GM23338 (cell line): Measurements from ENCODE around the gene TCF7L1. TPM values are rescaled to one million over a fixed set of nuclear protein-coding genes. Genes with fewer than 3 reads are reported as not detected.

Experiments used
- ATAC-seq: fragments of 200-7000 bp; cut with Tn5 transposase; 3 replicates; pipeline ENCODE4 v1.9.1; 2020
- DNase-seq: peaks from one replicate; pipeline ENCODE4 v3.0.0-alpha.2; 2015; ENCODE audit warnings: low spot score
- H2AFZ ChIP-seq: fragments of 200-600 bp; sonication (generic); 2 replicates; pipeline ENCODE4 v1.8.0; 2016; ENCODE audit warnings: antibody characterized with exemption, mild to moderate bottlenecking, moderate library complexity
- H3F3A ChIP-seq: fragments of 200-600 bp; sonication (generic); replicated peaks from 2 replicates; pipeline ENCODE4 v1.8.0; 2017; ENCODE audit warnings: antibody characterized with exemption, mixed run types, low read depth
- H3K27ac ChIP-seq: fragments of 200-600 bp; sonication (generic); 2 replicates; pipeline ENCODE4 v1.6.1; 2016; ENCODE audit warnings: low read depth
- H3K27me3 ChIP-seq: fragments of 200-600 bp; sonication (generic); 2 replicates; pipeline ENCODE4 v1.8.0; 2016; ENCODE audit warnings: mild to moderate bottlenecking, mixed run types, moderate library complexity; ENCODE audit not compliant: insufficient read depth
- H3K36me3 ChIP-seq: fragments of 200-600 bp; sonication (generic); 2 replicates; pipeline ENCODE4 v1.8.0; 2016; ENCODE audit warnings: mild to moderate bottlenecking; ENCODE audit not compliant: insufficient read depth
- H3K4me1 ChIP-seq: fragments of 200-600 bp; sonication (generic); 2 replicates; pipeline ENCODE4 v1.8.0; 2016; ENCODE audit warnings: mild to moderate bottlenecking, moderate library complexity; ENCODE audit not compliant: insufficient read depth
- H3K4me2 ChIP-seq: fragments of 200-600 bp; sonication (generic); 2 replicates; pipeline ENCODE4 v1.7.1; 2017; ENCODE audit warnings: mixed run types
- H3K4me3 ChIP-seq: fragments of 200-600 bp; sonication (generic); 2 replicates; pipeline ENCODE4 v1.6.1; 2016; ENCODE audit warnings: mixed run types
- H3K79me2 ChIP-seq: fragments of 200-600 bp; sonication (generic); replicated peaks from 2 replicates; pipeline ENCODE4 v1.8.0; 2017; ENCODE audit warnings: mild to moderate bottlenecking; ENCODE audit not compliant: insufficient read depth
- H3K9me2 ChIP-seq: fragments of 200-600 bp; sonication (generic); 2 replicates; pipeline ENCODE4 v1.8.0; 2017; ENCODE audit not compliant: insufficient read depth
- H4K20me1 ChIP-seq: fragments of 200-600 bp; sonication (generic); replicated peaks from 2 replicates; pipeline ENCODE4 v1.8.0; 2017; ENCODE audit warnings: mild to moderate bottlenecking; ENCODE audit not compliant: insufficient read depth
- H3K27ac Mint-ChIP-seq: 2 replicates; pipeline ENCODE4 v1.8.0; 2020; ENCODE audit warnings: inconsistent platforms, mild to moderate bottlenecking, moderate library complexity, mixed read lengths
- H3K27me3 Mint-ChIP-seq: 3 replicates; pipeline ENCODE4 v1.8.0; 2022; ENCODE audit warnings: low read depth, mild to moderate bottlenecking, moderate library complexity, mixed read lengths, inconsistent platforms; ENCODE audit not compliant: insufficient read depth, poor library complexity
- H3K36me3 Mint-ChIP-seq: 3 replicates; pipeline ENCODE4 v1.8.0; 2021; ENCODE audit warnings: low read depth, mild to moderate bottlenecking, inconsistent platforms, moderate library complexity, mixed read lengths
- H3K4me1 Mint-ChIP-seq: 3 replicates; pipeline ENCODE4 v1.8.0; 2020; ENCODE audit warnings: mild to moderate bottlenecking, inconsistent platforms, mixed read lengths
- H3K4me3 Mint-ChIP-seq: 3 replicates; pipeline ENCODE4 v1.8.0; 2021; ENCODE audit warnings: moderate library complexity, mild to moderate bottlenecking, inconsistent platforms, mixed read lengths
- H3K9me3 Mint-ChIP-seq: 3 replicates; pipeline ENCODE4 v1.8.0; 2020; ENCODE audit warnings: moderate library complexity, mild to moderate bottlenecking, inconsistent platforms, mixed read lengths
- EZH2 ChIP-seq: fragments of 200-600 bp; sonication (generic); IDR thresholded peaks from one replicate; pipeline ENCODE4 v1.8.0; 2017; ENCODE audit warnings: antibody characterized with exemption, mild to moderate bottlenecking, low read depth; ENCODE audit not compliant: unreplicated experiment
- POLR2AphosphoS5 ChIP-seq: IDR thresholded peaks from 2 replicates; pipeline ENCODE4 v1.6.1; 2016; ENCODE audit warnings: antibody characterized with exemption, low read depth
- STAT1 ChIP-seq: IDR thresholded peaks from one replicate; pipeline ENCODE4 v1.6.1; 2016; ENCODE audit warnings: antibody characterized with exemption; ENCODE audit not compliant: unreplicated experiment
- ZNF462 ChIP-seq: fragments of 250-450 bp; sonication (Bioruptor Pico); IDR thresholded peaks from 2 replicates; pipeline ENCODE4 v1.5.0; 2020; ENCODE audit warnings: mild to moderate bottlenecking, moderate library complexity
- polyA plus RNA-seq: library from polyadenylated mRNA; unstranded; fragments of >200 nt; fragmentation: Nextera tagmentation; extraction: Ambion mirVana; gene quantifications from 2 replicates; pipeline ENCODE4 v1.2.1, GENCODE V29; 2016
- total RNA-seq: library from RNA; depleted of rRNA; stranded (reverse); fragments of >200 nt; shearing (Covaris generic); gene quantifications from 2 replicates; pipeline ENCODE4 v1.2.3, GENCODE V29; 2014
- TF ChIP-seq, protein P1 (sequence below): IDR thresholded peaks from one replicate; pipeline ENCODE4 v1.6.1; 2018; ENCODE audit warnings: antibody characterized with exemption; ENCODE audit not compliant: unreplicated experiment
- TF ChIP-seq, protein P2 (sequence below): IDR thresholded peaks from 2 replicates; pipeline ENCODE4 v1.6.1; 2016; ENCODE audit warnings: antibody characterized with exemption

The TCF7L1 gene
- total and polyA plus RNA-seq, 2 experiments from 2014 or later, result 47.3 to 101 TPM

DNA sequence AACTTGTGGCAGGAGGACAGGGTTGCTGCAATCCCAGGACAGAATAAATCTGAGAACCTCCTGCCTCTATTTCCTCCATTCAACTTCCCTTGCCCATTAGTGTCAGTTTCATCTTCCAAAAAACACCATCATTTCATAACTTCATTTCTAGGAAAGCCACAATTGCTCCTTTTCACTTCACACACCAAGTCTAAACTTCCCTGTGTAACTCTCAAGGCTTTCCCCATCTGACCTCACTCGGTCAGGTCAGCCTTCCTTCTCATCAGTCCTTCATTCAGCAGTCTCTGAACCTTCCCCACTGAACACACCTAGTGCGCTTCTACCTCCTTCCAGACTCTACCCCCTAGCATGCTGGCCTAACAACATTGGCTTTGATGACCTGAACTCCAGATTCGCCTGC lies 35.8 kb downstream of the TCF7L1 start (continued):
- TF ChIP-seq EZH2, result no peak

- no peak for TF ChIP-seq ZNF462 (CRISPR knock-in tag)
- TF ChIP-seq POLR2AphosphoS5, result no peak
- TF ChIP-seq, protein P1, sequence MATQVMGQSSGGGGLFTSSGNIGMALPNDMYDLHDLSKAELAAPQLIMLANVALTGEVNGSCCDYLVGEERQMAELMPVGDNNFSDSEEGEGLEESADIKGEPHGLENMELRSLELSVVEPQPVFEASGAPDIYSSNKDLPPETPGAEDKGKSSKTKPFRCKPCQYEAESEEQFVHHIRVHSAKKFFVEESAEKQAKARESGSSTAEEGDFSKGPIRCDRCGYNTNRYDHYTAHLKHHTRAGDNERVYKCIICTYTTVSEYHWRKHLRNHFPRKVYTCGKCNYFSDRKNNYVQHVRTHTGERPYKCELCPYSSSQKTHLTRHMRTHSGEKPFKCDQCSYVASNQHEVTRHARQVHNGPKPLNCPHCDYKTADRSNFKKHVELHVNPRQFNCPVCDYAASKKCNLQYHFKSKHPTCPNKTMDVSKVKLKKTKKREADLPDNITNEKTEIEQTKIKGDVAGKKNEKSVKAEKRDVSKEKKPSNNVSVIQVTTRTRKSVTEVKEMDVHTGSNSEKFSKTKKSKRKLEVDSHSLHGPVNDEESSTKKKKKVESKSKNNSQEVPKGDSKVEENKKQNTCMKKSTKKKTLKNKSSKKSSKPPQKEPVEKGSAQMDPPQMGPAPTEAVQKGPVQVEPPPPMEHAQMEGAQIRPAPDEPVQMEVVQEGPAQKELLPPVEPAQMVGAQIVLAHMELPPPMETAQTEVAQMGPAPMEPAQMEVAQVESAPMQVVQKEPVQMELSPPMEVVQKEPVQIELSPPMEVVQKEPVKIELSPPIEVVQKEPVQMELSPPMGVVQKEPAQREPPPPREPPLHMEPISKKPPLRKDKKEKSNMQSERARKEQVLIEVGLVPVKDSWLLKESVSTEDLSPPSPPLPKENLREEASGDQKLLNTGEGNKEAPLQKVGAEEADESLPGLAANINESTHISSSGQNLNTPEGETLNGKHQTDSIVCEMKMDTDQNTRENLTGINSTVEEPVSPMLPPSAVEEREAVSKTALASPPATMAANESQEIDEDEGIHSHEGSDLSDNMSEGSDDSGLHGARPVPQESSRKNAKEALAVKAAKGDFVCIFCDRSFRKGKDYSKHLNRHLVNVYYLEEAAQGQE, result no peak
- no peak for TF ChIP-seq STAT1
- TF ChIP-seq, protein P2, sequence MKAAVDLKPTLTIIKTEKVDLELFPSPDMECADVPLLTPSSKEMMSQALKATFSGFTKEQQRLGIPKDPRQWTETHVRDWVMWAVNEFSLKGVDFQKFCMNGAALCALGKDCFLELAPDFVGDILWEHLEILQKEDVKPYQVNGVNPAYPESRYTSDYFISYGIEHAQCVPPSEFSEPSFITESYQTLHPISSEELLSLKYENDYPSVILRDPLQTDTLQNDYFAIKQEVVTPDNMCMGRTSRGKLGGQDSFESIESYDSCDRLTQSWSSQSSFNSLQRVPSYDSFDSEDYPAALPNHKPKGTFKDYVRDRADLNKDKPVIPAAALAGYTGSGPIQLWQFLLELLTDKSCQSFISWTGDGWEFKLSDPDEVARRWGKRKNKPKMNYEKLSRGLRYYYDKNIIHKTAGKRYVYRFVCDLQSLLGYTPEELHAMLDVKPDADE, result no peak
- no peak overlapping the region for H3K27ac Mint-ChIP-seq
- H3K4me3 Mint-ChIP-seq, result no peak overlapping the region
Measured at GRCh38 chr2:85169581-85169980, 36.4 kb downstream of the TCF7L1 start.

More at GRCh38 chr2:85169581-85169980, 36.4 kb downstream of the TCF7L1 start:
- Mint-ChIP-seq H3K36me3 (peaks cover 25% of the 10 kb centered on the region; the same call in 2 of the 3 replicates), H3K27me3 (peaks cover 16% of the 10 kb centered on the region), H3K9me3 (no peaks in the 10 kb centered on the region; the same call in 2 of the 3 replicates), H3K4me1 (peaks cover 77% of the 10 kb centered on the region)
- DNase-seq (no peak), ATAC-seq (no peak)
- Histone ChIP-seq H3K36me3 (no peaks in the 10 kb centered on the region), H3K4me1 (peaks cover 51% of the 10 kb centered on the region), H3F3A (peaks cover under 1% of the 10 kb centered on the region; the same call in 1 of the 2 replicates), H3K27me3 (no peaks in the 10 kb centered on the region), H3K4me2 (no peak overlapping the region), H3K27ac (peak overlapping the region; percentile 75), H3K4me3 (no peak overlapping the region), H3K9me2 (0 out of 2 replicates have a peak, but pooled peaks cover 7% of the 10 kb centered on the region), H3K79me2 (peaks cover 100% of the 10 kb centered on the region), H4K20me1 (peaks cover 90% of the 10 kb centered on the region), H2AFZ (no peak overlapping the region)
